HG03064 (cell line): Measurements from ENCODE around the gene DCTN5.
"Not testable (repeated sequence)": the region's sequence is repeated elsewhere in the genome, so short reads cannot be mapped to it uniquely, and the experiment has no call there.

ENCODE experiments used
- ATAC-seq: cut with Tn5 transposase; IDR thresholded peaks from one replicate; pipeline ENCODE4 v1.9.1; 2021; ENCODE audit warnings: low read depth; ENCODE audit not compliant: unreplicated experiment

DCTN5 gene

DNA sequence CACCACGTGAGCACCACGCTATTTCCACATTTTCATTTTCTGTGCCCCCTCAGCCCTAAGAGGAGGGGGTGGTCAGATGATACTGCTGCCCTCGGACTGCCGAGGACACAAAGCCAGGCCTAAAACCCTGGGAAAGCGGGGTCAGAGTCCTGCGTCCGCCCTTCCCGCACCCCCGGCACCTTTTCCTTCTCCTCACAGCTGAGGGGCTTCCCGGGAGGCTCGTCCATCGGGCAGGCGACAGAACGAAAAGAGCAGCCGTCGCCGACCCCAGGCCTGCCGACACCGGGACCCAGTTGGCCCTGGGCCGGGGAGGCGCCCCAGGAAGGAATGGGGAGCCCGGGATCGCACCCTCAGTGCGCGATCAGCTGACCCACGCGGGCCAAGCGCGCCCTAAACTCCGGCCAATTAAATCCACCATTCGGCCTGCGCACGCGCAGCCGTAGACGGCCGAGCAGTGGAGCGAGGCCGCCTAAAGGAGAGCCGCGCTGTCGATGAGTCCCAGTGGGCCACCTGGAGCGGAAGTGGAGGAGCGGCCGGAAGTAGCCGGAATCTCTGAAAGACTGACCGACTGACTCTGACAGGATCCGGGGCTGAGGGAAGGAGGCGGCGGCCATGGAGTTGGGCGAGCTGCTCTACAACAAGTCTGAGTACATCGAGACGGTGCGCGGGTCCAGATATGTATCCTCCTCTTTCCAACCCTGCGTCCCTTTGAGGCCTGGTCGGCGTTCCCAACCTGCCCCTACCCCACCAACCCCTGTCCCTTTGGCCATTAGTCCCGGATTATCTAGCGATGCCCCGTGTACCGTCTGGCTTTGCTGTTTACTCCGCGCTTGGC, at the start of gene DCTN5, which contains the start of gene PALB2:
Gene DCTN5 (plus strand): TSS at position 536 of the 835 bp plus-strand sequence. CDS start 77 bp downstream, at position 613.
Gene PALB2 (minus strand): TSS at position 380 of the 835 bp plus-strand sequence. CDS start 153 bp downstream, at position 227.
- peak; percentile 90 for ATAC-seq

DNA sequence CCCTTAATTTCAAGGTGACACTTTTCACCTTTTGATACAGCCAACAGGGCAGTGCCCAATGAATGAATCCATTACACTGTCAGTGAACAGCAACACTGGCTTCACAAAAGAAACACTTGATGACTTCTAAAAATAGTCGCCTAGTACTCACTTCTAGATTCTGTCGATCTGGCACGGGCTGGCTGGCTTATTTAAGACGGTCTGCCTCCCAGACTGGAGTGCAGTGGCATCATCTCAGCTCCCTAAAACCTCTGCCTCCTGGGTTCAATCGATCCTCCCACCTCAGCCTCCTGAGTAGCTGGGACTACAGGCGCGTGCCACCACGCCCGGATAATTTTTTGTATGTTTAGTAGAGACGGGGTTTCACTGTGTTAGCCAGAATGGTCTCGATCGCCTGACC, 47.1 kb upstream of the DCTN5 start:
- no peak for ATAC-seq

DNA sequence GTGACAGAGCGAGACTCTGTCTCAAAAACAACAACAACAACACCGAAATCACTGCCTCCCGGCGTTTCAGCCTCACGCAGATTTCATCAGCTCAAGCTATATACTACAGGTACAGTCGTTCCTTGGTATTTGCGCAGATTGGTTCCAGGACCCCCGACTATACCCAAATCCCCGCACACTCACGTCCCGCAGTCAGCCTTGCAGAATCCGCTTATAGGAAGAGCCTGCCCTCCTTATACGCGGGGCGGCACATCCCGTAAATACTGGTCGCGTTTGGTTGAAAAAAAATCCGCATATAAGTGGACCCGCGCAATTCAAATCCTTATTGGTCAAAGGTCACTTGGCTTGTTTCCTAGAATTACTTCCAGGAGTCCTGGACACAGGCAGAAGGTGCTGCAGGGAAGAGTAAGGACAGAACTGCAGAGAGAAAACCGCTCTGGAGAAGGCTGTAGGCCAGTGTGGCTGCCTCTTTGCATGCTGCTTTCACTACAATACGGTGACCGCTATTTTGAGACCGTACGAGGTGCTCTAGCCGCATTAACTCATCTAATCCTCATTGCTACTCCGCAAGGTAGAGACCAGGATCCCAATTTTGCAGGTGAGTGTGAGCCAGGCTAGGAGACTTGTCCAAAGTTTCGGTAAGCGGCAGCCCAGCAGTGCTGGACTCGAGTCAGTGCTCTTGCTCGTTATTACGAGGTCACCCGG, 45.9 kb upstream of the DCTN5 start:
- peak; percentile 15 for ATAC-seq

DNA sequence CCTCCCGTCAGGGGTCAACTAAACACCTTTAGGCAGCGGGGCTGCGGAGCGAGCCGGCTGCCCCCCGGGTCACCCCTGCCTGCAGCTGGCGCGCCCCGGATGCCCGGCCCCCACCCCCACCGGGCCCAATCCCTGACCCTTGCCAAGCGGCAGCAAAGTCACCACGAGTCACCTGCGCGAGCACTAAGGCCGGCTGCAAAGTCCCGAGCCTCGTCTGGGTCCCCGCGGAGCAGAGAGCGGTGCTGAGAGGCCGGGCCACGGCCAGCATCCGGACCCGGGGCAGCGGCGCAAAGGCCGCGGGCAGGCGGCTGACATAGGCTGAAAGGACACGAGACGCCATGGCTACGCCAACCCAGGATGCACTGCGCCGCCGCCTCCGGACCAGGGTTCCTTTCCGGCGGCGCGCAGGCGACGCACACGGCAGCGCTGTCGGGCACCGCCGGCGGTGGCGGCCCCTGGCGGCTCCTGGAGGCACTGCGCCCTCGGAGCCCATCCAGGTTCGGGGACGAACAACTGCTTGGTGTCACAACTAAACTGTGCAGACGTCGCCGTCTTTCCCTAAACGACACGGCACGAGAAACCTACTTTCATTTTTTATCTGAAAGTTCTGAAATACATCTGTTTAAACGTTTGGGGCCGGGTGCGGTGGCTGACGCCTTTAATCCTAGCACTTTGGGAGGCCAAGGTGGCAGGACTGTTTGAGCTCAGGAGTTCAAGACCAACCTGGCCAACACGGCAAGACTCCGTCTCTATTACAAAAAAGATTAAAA, 45.1 kb upstream of the DCTN5 start, which contains the start of gene NDUFAB1:
Gene NDUFAB1 (minus strand): TSS at position 366 of the 770 bp plus-strand sequence. CDS start 26 bp downstream, at position 340.
- ATAC-seq: peak; percentile 84

DNA sequence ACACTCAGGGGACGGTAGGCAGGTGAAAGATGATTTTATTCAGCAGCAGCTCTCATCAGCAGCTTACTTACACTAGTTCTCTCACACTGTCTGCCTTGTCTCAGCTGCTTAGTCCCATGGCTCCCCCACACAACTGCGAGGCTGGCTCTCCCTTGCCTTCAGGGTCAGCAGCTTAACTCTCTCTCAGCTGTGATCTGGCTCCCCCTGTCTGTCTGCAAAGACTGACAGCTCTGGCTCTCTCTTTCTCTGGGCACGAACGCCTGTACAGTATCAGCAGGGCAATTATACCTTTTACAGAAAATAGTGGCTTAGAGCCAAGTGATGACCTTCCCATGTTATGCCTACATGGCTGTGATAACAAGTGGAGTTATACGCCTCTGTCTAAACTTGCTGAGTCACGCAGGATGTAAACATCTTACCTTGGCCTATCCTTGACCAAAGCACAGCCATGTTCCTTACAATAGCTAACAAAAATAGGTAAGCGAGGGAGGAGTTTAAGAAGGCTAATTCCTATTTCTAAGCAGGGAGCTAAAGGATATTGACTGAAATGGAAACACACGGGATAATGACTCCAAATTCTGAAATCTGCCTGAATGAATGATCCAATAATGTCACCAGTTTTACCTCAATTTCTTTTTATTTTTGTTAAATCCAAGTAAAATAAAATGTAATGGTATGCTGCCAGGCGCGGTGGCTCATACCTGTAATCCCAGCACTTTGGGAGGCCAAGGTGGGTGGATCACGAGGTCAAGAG, 44.1 kb upstream of the DCTN5 start:
- no peak for ATAC-seq

DNA sequence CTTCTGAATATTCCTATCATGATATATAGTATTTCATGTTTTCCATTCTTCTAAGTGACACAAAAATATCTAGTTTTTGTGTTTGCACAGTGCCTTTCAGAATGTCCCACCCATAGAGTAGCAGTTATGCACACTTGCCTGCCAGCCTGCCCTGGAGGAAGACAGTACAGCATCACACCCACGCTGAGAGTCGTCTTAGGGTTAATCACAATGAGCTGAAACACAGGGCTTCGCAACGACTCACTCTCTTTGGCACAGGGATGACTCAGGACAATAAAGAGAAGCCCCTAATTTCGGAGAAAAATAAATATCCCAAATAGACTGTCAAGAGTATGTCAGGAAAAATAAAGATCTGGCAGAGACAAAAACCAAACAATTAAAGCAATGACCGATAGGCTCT, 33.5 kb upstream of the DCTN5 start:
- no peak for ATAC-seq

DNA sequence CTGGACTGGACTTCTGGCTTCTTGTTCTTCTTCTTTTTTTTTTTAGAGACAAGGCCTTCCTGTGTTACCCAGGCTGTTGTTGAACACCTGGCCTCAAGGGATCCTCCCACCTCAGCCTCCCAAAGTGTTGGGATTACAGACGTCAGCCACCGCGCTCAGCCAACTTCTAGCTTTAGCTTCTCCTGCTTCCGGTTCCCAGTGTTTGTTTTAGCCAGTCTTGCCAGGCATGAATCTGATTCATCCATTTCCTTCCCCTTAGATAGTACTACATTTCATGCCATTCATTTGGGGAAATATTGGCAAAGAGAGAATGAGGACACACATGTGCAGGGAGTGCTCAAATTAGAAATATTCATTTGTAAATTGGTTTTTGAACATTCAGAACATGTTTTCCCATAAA, 33.1 kb upstream of the DCTN5 start:
- ATAC-seq: no peak

DNA sequence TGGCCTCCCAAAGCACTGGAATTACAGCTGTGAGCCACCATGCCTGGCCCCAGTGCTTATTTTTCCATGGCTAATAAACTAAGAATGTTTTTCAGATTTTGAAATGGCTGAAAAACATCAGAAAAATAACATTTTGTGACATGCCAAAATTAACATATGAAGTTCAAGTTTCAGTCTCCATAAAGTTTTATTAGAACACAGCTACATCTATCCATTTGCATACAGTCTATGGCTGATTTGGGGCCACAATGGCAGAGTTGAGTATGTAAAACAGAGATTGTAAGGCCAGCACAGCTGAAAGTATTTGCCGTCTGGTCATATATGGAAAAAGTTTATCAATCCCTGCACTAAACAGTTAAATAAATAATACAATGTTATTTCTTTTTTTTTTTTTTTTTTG, 31.3 kb upstream of the DCTN5 start:
- ATAC-seq: no peak

DNA sequence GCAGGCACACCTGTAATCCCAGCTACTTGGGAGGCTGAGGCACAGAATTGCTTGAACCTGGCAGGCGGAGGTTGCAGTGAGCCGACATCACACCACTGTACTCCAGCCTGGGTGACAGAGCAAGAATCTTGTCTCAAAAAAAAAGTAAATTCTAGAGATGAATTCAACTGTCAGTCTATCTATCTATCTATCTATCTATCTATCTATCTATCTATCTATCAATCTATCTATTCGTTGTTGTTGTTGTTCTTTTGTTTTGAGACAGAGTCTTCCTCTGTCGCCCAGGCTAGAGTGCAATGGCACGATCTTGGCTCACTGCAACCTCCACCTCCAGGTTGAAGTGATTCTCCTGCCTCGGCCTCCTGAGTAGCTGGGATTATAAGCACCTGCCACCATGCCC, 30.4 kb upstream of the DCTN5 start:
- ATAC-seq: not testable (repeated sequence)

DNA sequence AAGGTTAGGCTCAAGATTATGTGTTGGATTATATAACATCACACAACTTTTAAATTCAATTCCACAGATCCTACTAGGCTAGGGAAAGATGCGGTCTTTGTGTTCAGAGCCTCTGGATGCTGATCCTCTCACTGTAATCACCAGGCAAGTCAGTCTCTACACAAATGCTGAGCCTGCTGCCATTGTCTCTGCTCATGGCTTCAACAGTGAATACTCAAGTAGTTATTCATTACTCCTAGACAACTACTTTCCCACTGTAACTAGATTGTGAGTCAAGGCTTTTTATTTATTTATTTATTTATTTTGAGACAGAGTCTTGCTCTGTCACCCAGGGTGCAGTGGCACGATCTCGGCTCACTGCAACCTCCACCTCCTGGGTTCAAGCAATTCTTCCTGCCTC, 29.3 kb upstream of the DCTN5 start:
- no peak for ATAC-seq

DNA sequence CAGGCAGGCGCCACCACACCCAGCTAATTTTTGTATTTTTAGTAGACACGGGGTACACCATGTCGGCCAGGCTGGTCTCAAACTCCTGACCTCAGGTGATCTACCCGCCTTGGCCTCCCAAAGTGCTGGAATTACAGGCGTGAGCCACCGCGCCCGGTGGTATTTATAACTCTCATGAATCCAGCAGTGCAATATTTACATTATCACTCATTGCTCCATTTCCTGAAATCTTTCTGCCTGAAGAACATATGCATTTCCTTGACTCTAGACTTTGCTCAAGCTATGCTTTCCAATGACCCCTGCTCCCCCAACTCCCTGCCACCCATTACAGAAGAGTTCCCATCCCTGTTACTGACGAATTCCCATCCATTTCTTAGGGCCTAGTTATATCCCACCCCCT, 25.5 kb upstream of the DCTN5 start:
- ATAC-seq: no peak

DNA sequence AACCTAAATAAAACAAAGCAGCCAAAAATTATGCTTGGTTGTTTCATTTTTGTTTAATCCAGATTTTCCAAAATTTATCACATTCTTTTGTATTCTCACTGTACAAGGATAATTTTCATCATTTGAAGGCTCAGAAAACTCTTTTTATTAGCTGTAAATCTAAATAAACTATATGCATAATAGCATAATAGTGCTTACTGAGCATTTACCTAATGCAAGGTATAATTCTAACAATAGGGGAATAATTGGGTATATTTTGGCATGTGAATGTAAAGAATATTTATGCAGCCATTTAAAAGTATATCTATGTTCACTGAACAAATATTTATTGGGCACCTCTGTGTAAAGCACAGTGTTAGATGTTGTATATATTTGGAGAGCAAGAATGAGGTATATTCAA, 17.2 kb upstream of the DCTN5 start:
- no peak for ATAC-seq

DNA sequence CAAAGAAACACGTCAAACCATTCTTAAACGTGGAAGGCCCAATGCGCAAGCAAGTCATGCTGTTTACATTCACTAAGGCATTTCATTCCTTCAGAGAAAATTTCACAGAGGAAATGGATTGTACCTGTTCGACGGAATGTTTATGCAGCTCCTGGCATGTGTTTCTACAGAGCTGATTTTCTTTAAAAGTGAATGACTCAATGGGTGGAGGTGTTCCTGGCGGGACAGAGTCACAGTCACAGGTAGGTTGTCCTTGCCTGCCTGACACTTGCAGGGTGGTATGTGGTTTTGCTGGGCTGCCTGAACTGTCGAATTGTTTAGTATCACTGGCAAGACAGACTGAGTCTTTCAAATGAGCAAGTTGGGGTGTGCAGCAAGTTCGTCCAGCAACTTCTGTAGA, 11.8 kb upstream of the DCTN5 start:
- ATAC-seq: no peak

DNA sequence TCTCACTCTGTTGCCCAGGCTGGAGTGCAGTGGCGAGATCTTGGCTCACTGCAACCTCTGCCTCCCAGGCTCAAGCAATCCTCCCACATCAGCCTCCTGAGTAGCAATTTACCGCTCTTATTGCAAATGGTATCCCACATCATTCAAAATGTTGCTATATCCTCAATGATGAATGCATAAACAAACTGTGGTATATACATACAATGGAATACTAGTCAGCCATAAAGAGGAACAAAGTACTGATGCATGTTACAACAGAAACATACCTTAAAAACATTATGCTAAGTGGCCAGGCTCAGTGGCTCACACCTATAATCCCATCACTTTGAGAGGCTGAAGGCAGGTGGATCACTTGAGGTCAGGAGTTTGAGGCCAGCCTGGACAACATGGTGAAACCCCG, 9.4 kb upstream of the DCTN5 start:
- ATAC-seq: not testable (repeated sequence)

DNA sequence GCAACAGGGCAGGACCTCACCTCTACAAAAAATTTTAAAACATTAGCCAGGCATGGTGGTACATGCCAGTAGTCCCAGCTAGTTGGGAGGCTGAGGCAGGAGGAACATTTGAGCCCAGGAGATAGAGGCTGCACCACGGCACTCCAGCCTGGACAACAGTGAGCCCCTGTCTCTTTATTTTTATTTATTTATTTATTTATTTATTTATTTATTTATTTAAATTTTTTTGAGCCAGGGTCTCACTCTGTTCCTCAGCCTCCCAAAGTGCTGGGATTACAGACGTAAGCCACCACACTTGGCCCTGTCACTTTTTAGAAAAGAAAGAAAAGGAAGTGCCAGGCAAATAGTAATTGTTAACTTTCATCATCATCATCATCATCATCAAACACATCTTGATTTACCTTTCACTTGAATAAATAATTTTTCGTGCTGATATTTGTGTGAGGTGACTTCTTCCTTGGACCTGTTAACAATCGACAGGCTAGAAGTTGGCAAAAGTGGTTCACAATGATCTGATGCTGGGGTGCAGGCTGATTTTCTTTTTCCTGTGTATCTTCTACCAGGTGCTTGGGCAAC, 6.7 kb upstream of the DCTN5 start:
- ATAC-seq: no peak

DNA sequence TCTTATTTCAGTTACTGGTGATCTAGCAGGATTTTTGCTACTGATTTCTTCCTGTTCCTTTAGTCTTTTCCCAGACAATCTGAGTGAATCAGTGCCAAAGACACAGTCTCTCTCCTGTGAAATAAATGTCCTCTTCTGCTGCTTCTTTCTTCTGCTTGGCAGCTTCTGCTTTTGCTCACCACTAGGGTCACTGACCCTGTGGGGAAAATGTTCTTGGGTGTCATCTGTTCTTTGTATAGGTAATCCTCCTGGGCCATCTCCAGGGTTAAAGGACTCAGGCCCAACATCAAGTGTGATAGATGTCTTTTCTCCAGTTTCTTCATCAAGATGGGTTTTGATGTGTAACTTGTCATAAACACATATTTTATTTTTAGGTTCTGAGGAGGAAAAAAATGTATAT, 5.3 kb upstream of the DCTN5 start:
- no peak for ATAC-seq

DNA sequence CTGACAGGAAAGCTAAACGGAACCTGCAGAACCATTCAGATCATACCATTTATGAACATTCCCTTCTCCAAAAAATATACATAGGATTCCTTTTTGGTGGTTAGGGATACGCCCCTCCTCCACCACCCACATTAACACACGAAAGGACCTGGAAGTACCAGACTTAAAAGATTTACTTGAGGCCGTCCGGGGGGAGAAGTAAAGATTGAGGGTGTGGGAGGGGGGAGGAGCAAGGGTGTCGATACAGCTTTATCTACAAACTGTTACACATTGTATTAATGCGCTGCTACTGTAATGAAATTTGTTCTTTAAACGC, 693 bp upstream of the DCTN5 start:
- ATAC-seq: no peak

DNA sequence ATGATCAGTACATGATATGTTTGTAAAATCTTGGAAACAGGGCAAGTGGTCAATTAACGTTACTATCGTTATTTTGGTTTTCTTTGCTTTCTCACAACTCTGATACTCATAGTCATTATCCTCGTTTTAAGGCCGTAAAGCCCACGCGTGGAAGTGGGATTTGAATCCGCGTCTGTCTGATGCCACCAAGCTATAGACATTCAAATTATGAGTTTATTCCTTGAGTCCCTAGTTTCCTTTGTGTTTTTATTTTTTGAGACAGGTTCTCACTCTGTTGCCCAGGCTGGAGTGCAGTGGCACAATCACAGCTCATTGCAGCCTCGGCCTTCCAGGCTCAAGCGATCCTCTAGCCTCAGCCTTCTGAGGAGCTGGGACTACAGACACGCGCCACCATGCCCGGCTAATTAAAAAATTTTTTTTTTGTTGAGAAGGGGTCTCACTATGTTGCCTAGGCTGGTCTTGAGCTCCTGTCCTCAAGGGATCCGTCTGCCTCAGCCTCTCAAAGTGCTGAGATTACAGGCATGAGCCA, 1.0 kb downstream of the DCTN5 start:
- no peak for ATAC-seq

DNA sequence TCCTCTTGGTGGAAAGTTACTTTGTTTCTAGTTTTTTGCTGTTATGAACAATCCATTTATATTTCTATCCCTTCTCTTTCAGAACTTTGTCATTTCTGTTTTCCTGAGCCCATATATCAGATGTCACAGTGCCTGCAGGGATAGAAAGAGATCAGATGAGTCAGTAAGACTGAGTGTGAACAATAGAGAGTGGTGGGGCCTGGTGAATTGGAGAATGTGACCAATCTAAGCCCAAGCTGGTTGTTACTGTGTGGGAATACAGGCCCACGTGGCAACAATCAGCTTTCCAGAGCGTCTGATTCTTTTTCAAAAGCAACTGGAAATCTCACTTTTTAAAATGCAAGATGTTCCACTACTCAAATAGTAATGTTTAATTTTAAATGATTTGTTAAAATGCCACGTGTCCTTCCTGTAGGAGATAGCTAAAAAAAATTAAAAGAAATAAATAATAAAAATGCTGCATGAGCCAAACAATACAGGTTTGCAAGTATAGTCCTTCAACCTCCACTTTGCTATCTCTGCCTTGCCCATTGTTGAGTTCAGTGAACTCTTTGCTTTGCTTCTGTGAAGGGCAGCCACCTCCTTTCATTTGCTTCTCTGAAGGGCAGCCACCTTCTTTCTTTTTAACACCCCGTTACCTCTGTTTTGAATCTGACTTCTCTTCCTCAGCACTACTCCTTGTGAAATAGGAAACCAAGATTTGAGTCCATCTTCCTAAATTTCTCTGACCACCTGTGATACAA, 9.6 kb downstream of the DCTN5 start:
- no peak for ATAC-seq
